Measurements from ENCODE around the gene ANKRD42.

- TF ChIP-seq, protein P1, sequence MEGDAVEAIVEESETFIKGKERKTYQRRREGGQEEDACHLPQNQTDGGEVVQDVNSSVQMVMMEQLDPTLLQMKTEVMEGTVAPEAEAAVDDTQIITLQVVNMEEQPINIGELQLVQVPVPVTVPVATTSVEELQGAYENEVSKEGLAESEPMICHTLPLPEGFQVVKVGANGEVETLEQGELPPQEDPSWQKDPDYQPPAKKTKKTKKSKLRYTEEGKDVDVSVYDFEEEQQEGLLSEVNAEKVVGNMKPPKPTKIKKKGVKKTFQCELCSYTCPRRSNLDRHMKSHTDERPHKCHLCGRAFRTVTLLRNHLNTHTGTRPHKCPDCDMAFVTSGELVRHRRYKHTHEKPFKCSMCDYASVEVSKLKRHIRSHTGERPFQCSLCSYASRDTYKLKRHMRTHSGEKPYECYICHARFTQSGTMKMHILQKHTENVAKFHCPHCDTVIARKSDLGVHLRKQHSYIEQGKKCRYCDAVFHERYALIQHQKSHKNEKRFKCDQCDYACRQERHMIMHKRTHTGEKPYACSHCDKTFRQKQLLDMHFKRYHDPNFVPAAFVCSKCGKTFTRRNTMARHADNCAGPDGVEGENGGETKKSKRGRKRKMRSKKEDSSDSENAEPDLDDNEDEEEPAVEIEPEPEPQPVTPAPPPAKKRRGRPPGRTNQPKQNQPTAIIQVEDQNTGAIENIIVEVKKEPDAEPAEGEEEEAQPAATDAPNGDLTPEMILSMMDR (IDR thresholded peaks at IDR 0.05), result no peak
- TF ChIP-seq POLR2A (IDR thresholded peaks at IDR 0.05), result no peak
These were observed 64.3 kb downstream of the ANKRD42 start for GRCh38 chr11:83257761-83258168.

Measured in heart left ventricle (tissue), 13 donors.